ENCODE data around the gene STBD1.
"Not testable (repeated sequence)": the region's sequence is repeated elsewhere in the genome, so short reads cannot be mapped to it uniquely, and the experiment has no call there.

STBD1 gene

GRCh38 chr4:76282941-76283689, 23.4 kb upstream of the STBD1 start:
- H3F3A ChIP-seq (ENCODE audit: low read depth), result no peaks in the 10 kb centered on the region
- no peak overlapping the region for H3K4me2 ChIP-seq (ENCODE audit: low read depth, low read length, poor library complexity, severe bottlenecking)
- H3K4me1 ChIP-seq (ENCODE audit: insufficient read depth, low read length, poor library complexity, severe bottlenecking), result no peaks in the 10 kb centered on the region
- no peak overlapping the region for H3K9ac ChIP-seq (ENCODE audit: low read depth, low read length, poor library complexity, severe bottlenecking)
- H3K27me3 ChIP-seq (ENCODE audit: insufficient read depth, low read length, poor library complexity, severe bottlenecking), result no peaks in the 10 kb centered on the region
- no peak overlapping the region for H3K4me3 ChIP-seq (ENCODE audit: low read length, poor library complexity, severe bottlenecking)
- H3K9me3 ChIP-seq (ENCODE audit: insufficient read depth, low read depth, low read length), result no peaks in the 10 kb centered on the region
- no peaks in the 10 kb centered on the region for H4K20me1 ChIP-seq (ENCODE audit: insufficient read depth, low read length, poor library complexity, severe bottlenecking)
- H3K79me2 ChIP-seq (ENCODE audit: insufficient read depth, low read length), result no peaks in the 10 kb centered on the region
- no peak overlapping the region for H2AFZ ChIP-seq (ENCODE audit: low read length)
- TF ChIP-seq CTCF (conservative IDR thresholded peaks at IDR 0.05; ENCODE audit: low read length), result no peak
- TF ChIP-seq EZH2phosphoT487 (IDR thresholded peaks at IDR 0.05; ENCODE audit: borderline replicate concordance), result no peak
- H3K9me2 ChIP-seq (replicated peaks; ENCODE audit: low read depth, low read length), result no peaks in the 10 kb centered on the region
- no peaks in the 10 kb centered on the region for H3K36me3 ChIP-seq (ENCODE audit: insufficient read depth, low read length)

GRCh38 chr4:76283900-76284299, 22.6 kb upstream of the STBD1 start:
- H3K9me3 ChIP-seq (ENCODE audit: insufficient read depth, low read depth, low read length), result no peaks in the 10 kb centered on the region
- no peak overlapping the region for H3K4me2 ChIP-seq (ENCODE audit: low read depth, low read length, poor library complexity, severe bottlenecking)
- no peak overlapping the region for H3K9ac ChIP-seq (ENCODE audit: low read depth, low read length, poor library complexity, severe bottlenecking)
- H3F3A ChIP-seq (ENCODE audit: low read depth), result no peaks in the 10 kb centered on the region
- H3K27me3 ChIP-seq (ENCODE audit: insufficient read depth, low read length, poor library complexity, severe bottlenecking), result no peaks in the 10 kb centered on the region
- no peaks in the 10 kb centered on the region for H3K4me1 ChIP-seq (ENCODE audit: insufficient read depth, low read length, poor library complexity, severe bottlenecking)
- H4K20me1 ChIP-seq (ENCODE audit: insufficient read depth, low read length, poor library complexity, severe bottlenecking), result no peaks in the 10 kb centered on the region
- H2AFZ ChIP-seq (ENCODE audit: low read length), result no peak overlapping the region
- TF ChIP-seq CTCF (conservative IDR thresholded peaks at IDR 0.05; ENCODE audit: low read length) (no peak), EZH2phosphoT487 (IDR thresholded peaks at IDR 0.05; ENCODE audit: borderline replicate concordance) (no peak)
- no peaks in the 10 kb centered on the region for H3K9me2 ChIP-seq (replicated peaks; ENCODE audit: low read depth, low read length)
- H3K79me2 ChIP-seq (ENCODE audit: insufficient read depth, low read length), result no peaks in the 10 kb centered on the region
- no peaks in the 10 kb centered on the region for H3K36me3 ChIP-seq (ENCODE audit: insufficient read depth, low read length)
- H3K4me3 ChIP-seq (ENCODE audit: low read length, poor library complexity, severe bottlenecking), result no peak overlapping the region

- H3K4me2 ChIP-seq (ENCODE audit: low read depth, low read length, poor library complexity, severe bottlenecking); H3K9me3 ChIP-seq (ENCODE audit: insufficient read depth, low read depth, low read length); H3K79me2 ChIP-seq (ENCODE audit: insufficient read depth, low read length); H3K9ac ChIP-seq (ENCODE audit: low read depth, low read length, poor library complexity, severe bottlenecking); H3K9me2 ChIP-seq (replicated peaks; ENCODE audit: low read depth, low read length); H4K20me1 ChIP-seq (ENCODE audit: insufficient read depth, low read length, poor library complexity, severe bottlenecking); H3K36me3 ChIP-seq (ENCODE audit: insufficient read depth, low read length); H3K4me3 ChIP-seq (ENCODE audit: low read length, poor library complexity, severe bottlenecking); H3K27me3 ChIP-seq (ENCODE audit: insufficient read depth, low read length, poor library complexity, severe bottlenecking); H3F3A ChIP-seq (ENCODE audit: low read depth); H3K4me1 ChIP-seq (ENCODE audit: insufficient read depth, low read length, poor library complexity, severe bottlenecking); H2AFZ ChIP-seq (ENCODE audit: low read length): not testable (repeated sequence)
Observed at GRCh38 chr4:76287811-76288210, 18.7 kb upstream of the STBD1 start.

GRCh38 chr4:76292730-76293129, 13.8 kb upstream of the STBD1 start:
- Histone ChIP-seq H3K79me2 (ENCODE audit: insufficient read depth, low read length) (no peaks in the 10 kb centered on the region), H3K9ac (ENCODE audit: low read depth, low read length, poor library complexity, severe bottlenecking) (no peak overlapping the region), H3K4me2 (ENCODE audit: low read depth, low read length, poor library complexity, severe bottlenecking) (no peak overlapping the region), H3K9me2 (replicated peaks; ENCODE audit: low read depth, low read length) (no peaks in the 10 kb centered on the region), H3K4me3 (ENCODE audit: low read length, poor library complexity, severe bottlenecking) (no peak overlapping the region), H3K9me3 (ENCODE audit: insufficient read depth, low read depth, low read length) (peaks cover 4% of the 10 kb centered on the region; the same call in 1 of the 2 replicates), H3K27me3 (ENCODE audit: insufficient read depth, low read length, poor library complexity, severe bottlenecking) (no peaks in the 10 kb centered on the region), H4K20me1 (ENCODE audit: insufficient read depth, low read length, poor library complexity, severe bottlenecking) (no peaks in the 10 kb centered on the region), H2AFZ (ENCODE audit: low read length) (no peak overlapping the region), H3F3A (ENCODE audit: low read depth) (no peaks in the 10 kb centered on the region), H3K36me3 (ENCODE audit: insufficient read depth, low read length) (no peaks in the 10 kb centered on the region), H3K4me1 (ENCODE audit: insufficient read depth, low read length, poor library complexity, severe bottlenecking) (no peaks in the 10 kb centered on the region)
- no peak for TF ChIP-seq EZH2phosphoT487 (IDR thresholded peaks at IDR 0.05; ENCODE audit: borderline replicate concordance)
- TF ChIP-seq CTCF (conservative IDR thresholded peaks at IDR 0.05; ENCODE audit: low read length), result no peak
